IMR-90 (cell line): ENCODE results near the gene TBX15. TPM values are rescaled to one million over a fixed set of nuclear protein-coding genes. Genes with fewer than 3 reads are reported as not detected.

Experiments
- ATAC-seq: fragments of 200-7000 bp; cut with Tn5 transposase; 2 replicates; pipeline ENCODE4 v1.9.1; 2020; ENCODE audit warnings: low read depth, mild to moderate bottlenecking, moderate library complexity
- BruUV-seq: library from RNA; stranded (reverse); fragments of 400-500 nt; replicated peaks from 2 replicates; lab custom pipeline; 2021; lab: Mats Ljungman, UMichigan
- CTCF ChIA-PET: fragments of 300-600 bp; formaldehyde crosslinking; extraction: SDS; loops from one replicate; lab custom pipeline; 2021; ENCODE audit warnings: antibody characterized with exemption; lab: Yijun Ruan, JAX
- POLR2A ChIA-PET: fragments of 300-600 bp; sonication (Branson Sonifier 250); formaldehyde crosslinking; loops from one replicate; lab custom pipeline; 2022; ENCODE audit warnings: antibody characterized with exemption; ENCODE audit not compliant: unreplicated experiment; lab: Charles Lee
- DNase-seq: peaks from one replicate; pipeline ENCODE4 v3.0.0; 2013
- H2AFZ ChIP-seq: replicated peaks from 2 replicates; pipeline ENCODE3; 2013; ENCODE audit warnings: low read length, mild to moderate bottlenecking; ENCODE audit not compliant: poor library complexity
- H2AK5ac ChIP-seq: 2 replicates; pipeline ENCODE4 v1.6.1; 2013; ENCODE audit warnings: low read depth, low read length, inconsistent platforms
- H2AK9ac ChIP-seq: replicated peaks from 2 replicates; pipeline ENCODE3; 2013; ENCODE audit warnings: mild to moderate bottlenecking, low read depth, low read length, moderate library complexity; ENCODE audit not compliant: poor library complexity
- H2BK120ac ChIP-seq: 2 replicates; pipeline ENCODE4 v1.6.1; 2013; ENCODE audit warnings: low read depth, low read length, inconsistent platforms
- H2BK15ac ChIP-seq: 3 replicates; pipeline ENCODE4 v1.6.1; 2013; ENCODE audit warnings: low read depth, low read length, inconsistent platforms
- H2BK20ac ChIP-seq: 2 replicates; pipeline ENCODE4 v1.6.1; 2013; ENCODE audit warnings: low read depth, mild to moderate bottlenecking, inconsistent platforms, low read length, moderate library complexity
- H2BK5ac ChIP-seq: 2 replicates; pipeline ENCODE4 v1.6.1; 2013; ENCODE audit warnings: mild to moderate bottlenecking, low read depth, low read length, inconsistent platforms; ENCODE audit not compliant: poor library complexity, severe bottlenecking
- H3K14ac ChIP-seq: replicated peaks from 2 replicates; pipeline ENCODE4 v1.6.1; 2013; ENCODE audit warnings: low read depth, low read length, inconsistent platforms
- H3K18ac ChIP-seq: 2 replicates; pipeline ENCODE4 v1.6.1; 2013; ENCODE audit warnings: low read depth, low read length, control low read depth
- H3K23ac ChIP-seq: 2 replicates; pipeline ENCODE4 v1.6.1; 2013; ENCODE audit warnings: low read depth, low read length, inconsistent platforms
- H3K27ac ChIP-seq: 2 replicates; pipeline ENCODE4 v1.5.1; 2013; ENCODE audit warnings: mild to moderate bottlenecking, control low read depth, low read length; ENCODE audit not compliant: insufficient read depth
- H3K27me3 ChIP-seq: 2 replicates; pipeline ENCODE4 v1.6.1; 2013; ENCODE audit warnings: low read length; ENCODE audit not compliant: control insufficient read depth, insufficient read depth
- H3K36me3 ChIP-seq: 2 replicates; pipeline ENCODE4 v1.6.1; 2013; ENCODE audit warnings: low read length, mixed read lengths; ENCODE audit not compliant: control insufficient read depth, insufficient read depth
- H3K4ac ChIP-seq: 2 replicates; pipeline ENCODE4 v1.6.1; 2013; ENCODE audit warnings: low read depth, low read length, inconsistent platforms
- H3K4me1 ChIP-seq: 2 replicates; pipeline ENCODE4 v1.6.1; 2013; ENCODE audit warnings: low read length, mixed read lengths; ENCODE audit not compliant: control insufficient read depth, insufficient read depth
- H3K4me2 ChIP-seq: 2 replicates; pipeline ENCODE4 v1.6.1; 2013; ENCODE audit warnings: low read depth, mild to moderate bottlenecking, control low read depth, low read length, moderate library complexity
- H3K4me3 ChIP-seq: 2 replicates; pipeline ENCODE4 v1.5.1; 2013; ENCODE audit warnings: low read depth, mild to moderate bottlenecking, control low read depth, low read length, moderate library complexity; ENCODE audit not compliant: insufficient read depth
- H3K56ac ChIP-seq: 2 replicates; pipeline ENCODE4 v1.6.1; 2013; ENCODE audit warnings: low read length, inconsistent platforms; ENCODE audit not compliant: insufficient read depth; ENCODE audit errors: extremely low read depth
- H3K79me1 ChIP-seq, 2 experiments: 2 replicates each; pipeline ENCODE4 v1.6.1; 2013; ENCODE audit warnings: low read length in 2 of 2, inconsistent platforms in 1 of 2, low read depth in 1 of 2
- H3K9ac ChIP-seq: 2 replicates; pipeline ENCODE4 v1.6.1; 2013; ENCODE audit warnings: low read depth, low read length, control low read depth
- H3K9me1 ChIP-seq: 2 replicates; pipeline ENCODE4 v1.6.1; 2013; ENCODE audit warnings: low read length, inconsistent platforms; ENCODE audit not compliant: insufficient read depth
- H3K9me3 ChIP-seq: 2 replicates; pipeline ENCODE4 v1.6.1; 2013; ENCODE audit warnings: low read length; ENCODE audit not compliant: control insufficient read depth, insufficient read depth
- H4K20me1 ChIP-seq: 2 replicates; pipeline ENCODE4 v1.6.1; 2013; ENCODE audit warnings: low read length, inconsistent platforms; ENCODE audit not compliant: insufficient read depth
- H4K5ac ChIP-seq: 2 replicates; pipeline ENCODE4 v1.6.1; 2013; ENCODE audit warnings: mild to moderate bottlenecking, low read depth, low read length, control low read depth
- H4K8ac ChIP-seq, 2 experiments: 2 replicates each; pipeline ENCODE4 v1.6.1; 2013; ENCODE audit warnings: low read depth in 2 of 2, low read length in 2 of 2, control low read depth in 1 of 2, inconsistent platforms in 1 of 2
- H4K91ac ChIP-seq: 2 replicates; pipeline ENCODE4 v1.6.1; 2013; ENCODE audit warnings: low read depth, low read length, inconsistent platforms; ENCODE audit not compliant: insufficient read depth
- BHLHE40 ChIP-seq: fragments of 150-350 bp; IDR thresholded peaks from 2 replicates; pipeline ENCODE4 v1.6.1; 2016; ENCODE audit warnings: mild to moderate bottlenecking, low read depth, low read length
- CEBPB ChIP-seq: IDR thresholded peaks from 2 replicates; pipeline ENCODE4 v1.6.1; 2012; ENCODE audit warnings: low read depth, low read length, improper control_type of control experiment
- CHD1 ChIP-seq: IDR thresholded peaks from 2 replicates; pipeline ENCODE4 v1.6.1; 2012; ENCODE audit warnings: low read depth, low read length, improper control_type of control experiment
- FOS ChIP-seq: fragments of 150-350 bp; IDR thresholded peaks from 2 replicates; pipeline ENCODE4 v1.6.1; 2016; ENCODE audit warnings: low read depth, low read length
- MAFK ChIP-seq: IDR thresholded peaks from 2 replicates; pipeline ENCODE4 v1.6.1; 2012; ENCODE audit warnings: low read depth, low read length, improper control_type of control experiment
- MAZ ChIP-seq: IDR thresholded peaks from 2 replicates; pipeline ENCODE4 v1.6.1; 2012; ENCODE audit warnings: low read depth, mild to moderate bottlenecking, low read length, improper control_type of control experiment, moderate library complexity, borderline replicate concordance
- MXI1 ChIP-seq: IDR thresholded peaks from 2 replicates; pipeline ENCODE4 v1.6.1; 2012; ENCODE audit warnings: low read depth, mild to moderate bottlenecking, low read length, moderate library complexity, borderline replicate concordance
- NFE2L2 ChIP-seq: fragments of 150-350 bp; IDR thresholded peaks from 2 replicates; pipeline ENCODE4 v1.6.1; 2016; ENCODE audit warnings: low read depth, mild to moderate bottlenecking, low read length
- POLR2A ChIP-seq: IDR thresholded peaks from 2 replicates; pipeline ENCODE4 v1.6.1; 2012; ENCODE audit warnings: mild to moderate bottlenecking, low read depth, low read length
- RAD21 ChIP-seq: IDR thresholded peaks from 2 replicates; pipeline ENCODE4 v1.6.1; 2012; ENCODE audit warnings: low read length, improper control_type of control experiment
- RCOR1 ChIP-seq: IDR thresholded peaks from 2 replicates; pipeline ENCODE4 v1.6.1; 2012; ENCODE audit warnings: mild to moderate bottlenecking, low read length, improper control_type of control experiment; ENCODE audit not compliant: insufficient replicate concordance
- RFX5 ChIP-seq: IDR thresholded peaks from 2 replicates; pipeline ENCODE4 v1.8.0; 2012; ENCODE audit warnings: low read depth, mild to moderate bottlenecking, low read length, moderate library complexity
- SMC3 ChIP-seq: fragments of 150-350 bp; IDR thresholded peaks from 2 replicates; pipeline ENCODE4 v1.6.1; 2016; ENCODE audit warnings: low read depth, mild to moderate bottlenecking, antibody characterized with exemption, low read length, moderate library complexity
- WGBS, 2 experiments: methylation state at CpG; one replicate each; pipeline versions ENCODE4 v1.1.5 to v1.1.7; 2013; ENCODE audit warnings: missing lambda C conversion rate in 2 of 2; ENCODE audit not compliant: insufficient read length in 1 of 2; ENCODE audit errors: extremely low coverage in 2 of 2; 5-methylcytosine and 5-hydroxymethylcytosine counted together
- dilution Hi-C: fragments of 300-500 bp; cut with HindIII; formaldehyde crosslinking; loops from one replicate; pipeline ENCODE4 v1.14.3; 2018; ENCODE audit warnings: low sequenced_read_pairs; ENCODE audit not compliant: unreplicated experiment
- in situ Hi-C: fragments of 300-500 bp; cut with MboI; formaldehyde crosslinking; loops from 3 replicates; pipeline ENCODE4 v1.14.3; 2019; ENCODE audit warnings: low sequenced_read_pairs, inconsistent platforms, mixed read lengths
- intact Hi-C: fragments of 100-400 bp; cut with micrococcal nuclease; formaldehyde crosslinking; loops from 2 replicates; pipeline ENCODE4 v1.10.0; 2022
- polyA plus RNA-seq, 3 experiments: library from polyadenylated mRNA; depleted of rRNA; stranded (reverse); fragments of >200 nt; gene quantifications; 2 replicates each; pipeline ENCODE4 v1.2.3, GENCODE V29; 2012; ENCODE audit warnings: low replicate concordance in 1 of 3
- total RNA-seq: library from RNA; depleted of rRNA; stranded (reverse); fragments of >200 nt; gene quantifications from 2 replicates; pipeline ENCODE4 v1.2.3, GENCODE V29; 2012
- TF ChIP-seq, protein P1 (sequence below): fragments of 150-350 bp; IDR thresholded peaks from 2 replicates; pipeline ENCODE4 v1.6.1; 2017; ENCODE audit warnings: mild to moderate bottlenecking, antibody characterized with exemption, low read length, low read depth
- TF ChIP-seq, protein P2 (sequence below): conservative IDR thresholded peaks from 2 replicates; pipeline ENCODE4 v1.5.1; 2012; ENCODE audit warnings: mild to moderate bottlenecking, low read depth, low read length, improper control_type of control experiment
- TF ChIP-seq, protein P3 (sequence below): fragments of 150-350 bp; IDR thresholded peaks from 2 replicates; pipeline ENCODE4 v1.6.1; 2016; ENCODE audit warnings: low read depth, mild to moderate bottlenecking, low read length, moderate library complexity, borderline replicate concordance

Gene TBX15
- total and polyA plus RNA-seq, 2 of the 4 experiments (the other 2 are of a cell fraction), result not detected

DNA sequence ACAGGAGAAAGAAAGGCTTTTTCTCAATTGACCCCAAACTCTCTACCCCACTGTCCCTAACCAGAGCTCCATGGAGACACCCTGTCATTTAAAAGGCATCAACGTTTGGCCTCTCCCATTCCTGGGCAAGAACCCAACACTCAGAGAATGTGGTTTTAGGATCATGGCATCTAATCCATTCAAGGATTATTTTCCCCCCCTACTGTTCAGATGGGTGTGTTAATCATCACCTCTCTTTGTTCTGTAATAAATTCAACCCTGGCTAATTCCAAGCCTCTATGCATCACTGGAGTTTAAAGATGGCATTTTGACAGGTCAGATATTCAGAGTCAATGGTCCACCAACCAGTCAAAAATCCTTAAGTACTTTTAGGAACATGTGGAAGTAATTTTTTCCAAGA is 42.7 kb downstream of the TBX15 start:
- Histone ChIP-seq H3K4me3 (no peak overlapping the region), H3K18ac (no peak overlapping the region), H2BK120ac (no peak overlapping the region), H2BK5ac (no peak overlapping the region), H3K56ac (no peak overlapping the region), H3K4me2 (no peak overlapping the region), H4K20me1 (no peaks in the 10 kb centered on the region), H3K9ac (no peak overlapping the region), H3K9me3 (no peaks in the 10 kb centered on the region), H2BK20ac (no peak overlapping the region), H2BK15ac (no peak overlapping the region), H3K23ac (no peak overlapping the region), H4K8ac (no peak overlapping the region), H3K79me1 (no peaks in the 10 kb centered on the region), H3K36me3 (no peaks in the 10 kb centered on the region), H2AFZ (no peak overlapping the region), H3K14ac (no peak overlapping the region), H2AK9ac (no peak overlapping the region), H3K4me1 (no peaks in the 10 kb centered on the region), H4K91ac (no peak overlapping the region), H3K4ac (no peak overlapping the region), H3K27ac (no peak overlapping the region), H4K5ac (no peak overlapping the region), H3K9me1 (no peaks in the 10 kb centered on the region), H2AK5ac (no peak overlapping the region), H3K27me3 (peaks cover 4% of the 10 kb centered on the region; the same call in 1 of the 2 replicates)
- in situ Hi-C loops, result no loop called here
- no CpG with 5 or more reads among the region's 1 CpG for WGBS, 2 experiments
- no TSS peak for BruUV-seq
- no peak for TF ChIP-seq RFX5
- TF ChIP-seq, protein P1, sequence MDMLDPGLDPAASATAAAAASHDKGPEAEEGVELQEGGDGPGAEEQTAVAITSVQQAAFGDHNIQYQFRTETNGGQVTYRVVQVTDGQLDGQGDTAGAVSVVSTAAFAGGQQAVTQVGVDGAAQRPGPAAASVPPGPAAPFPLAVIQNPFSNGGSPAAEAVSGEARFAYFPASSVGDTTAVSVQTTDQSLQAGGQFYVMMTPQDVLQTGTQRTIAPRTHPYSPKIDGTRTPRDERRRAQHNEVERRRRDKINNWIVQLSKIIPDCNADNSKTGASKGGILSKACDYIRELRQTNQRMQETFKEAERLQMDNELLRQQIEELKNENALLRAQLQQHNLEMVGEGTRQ, result no peak
- TF ChIP-seq BHLHE40, result no peak
- no peak for TF ChIP-seq MXI1
- TF ChIP-seq MAFK, result no peak
- no peak for TF ChIP-seq RCOR1
- TF ChIP-seq NFE2L2, result no peak
- TF ChIP-seq CHD1, result no peak
- no peak for TF ChIP-seq RAD21
- TF ChIP-seq FOS, result no peak
- TF ChIP-seq MAZ, result no peak
- no peak for TF ChIP-seq CEBPB
- TF ChIP-seq SMC3, result no peak
- TF ChIP-seq, protein P2, sequence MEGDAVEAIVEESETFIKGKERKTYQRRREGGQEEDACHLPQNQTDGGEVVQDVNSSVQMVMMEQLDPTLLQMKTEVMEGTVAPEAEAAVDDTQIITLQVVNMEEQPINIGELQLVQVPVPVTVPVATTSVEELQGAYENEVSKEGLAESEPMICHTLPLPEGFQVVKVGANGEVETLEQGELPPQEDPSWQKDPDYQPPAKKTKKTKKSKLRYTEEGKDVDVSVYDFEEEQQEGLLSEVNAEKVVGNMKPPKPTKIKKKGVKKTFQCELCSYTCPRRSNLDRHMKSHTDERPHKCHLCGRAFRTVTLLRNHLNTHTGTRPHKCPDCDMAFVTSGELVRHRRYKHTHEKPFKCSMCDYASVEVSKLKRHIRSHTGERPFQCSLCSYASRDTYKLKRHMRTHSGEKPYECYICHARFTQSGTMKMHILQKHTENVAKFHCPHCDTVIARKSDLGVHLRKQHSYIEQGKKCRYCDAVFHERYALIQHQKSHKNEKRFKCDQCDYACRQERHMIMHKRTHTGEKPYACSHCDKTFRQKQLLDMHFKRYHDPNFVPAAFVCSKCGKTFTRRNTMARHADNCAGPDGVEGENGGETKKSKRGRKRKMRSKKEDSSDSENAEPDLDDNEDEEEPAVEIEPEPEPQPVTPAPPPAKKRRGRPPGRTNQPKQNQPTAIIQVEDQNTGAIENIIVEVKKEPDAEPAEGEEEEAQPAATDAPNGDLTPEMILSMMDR, result no peak
- no peak for TF ChIP-seq POLR2A
- TF ChIP-seq, protein P3, sequence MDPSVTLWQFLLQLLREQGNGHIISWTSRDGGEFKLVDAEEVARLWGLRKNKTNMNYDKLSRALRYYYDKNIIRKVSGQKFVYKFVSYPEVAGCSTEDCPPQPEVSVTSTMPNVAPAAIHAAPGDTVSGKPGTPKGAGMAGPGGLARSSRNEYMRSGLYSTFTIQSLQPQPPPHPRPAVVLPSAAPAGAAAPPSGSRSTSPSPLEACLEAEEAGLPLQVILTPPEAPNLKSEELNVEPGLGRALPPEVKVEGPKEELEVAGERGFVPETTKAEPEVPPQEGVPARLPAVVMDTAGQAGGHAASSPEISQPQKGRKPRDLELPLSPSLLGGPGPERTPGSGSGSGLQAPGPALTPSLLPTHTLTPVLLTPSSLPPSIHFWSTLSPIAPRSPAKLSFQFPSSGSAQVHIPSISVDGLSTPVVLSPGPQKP, result no peak
- ChIA-PET POLR2A (no interaction called here), CTCF (no interaction called here)
- intact Hi-C loops, result no loop called here
- ATAC-seq, result no peak
- DNase-seq, result no peak
- dilution Hi-C loops, result no loop called here
